Ovary (tissue), 3 donors: ENCODE results near the gene LYPD6.

Experiments used
- EP300 ChIP-seq: sonication (generic); formaldehyde crosslinking; IDR thresholded peaks from one replicate; pipeline ENCODE4 v1.6.1; 2017; ENCODE audit warnings: antibody characterized with exemption
- POLR2A ChIP-seq: fragments of 450-650 bp; IDR thresholded peaks from one replicate; pipeline ENCODE4 v1.6.1; 2017; ENCODE audit warnings: antibody characterized with exemption, mild to moderate bottlenecking, moderate library complexity
- TF ChIP-seq, protein P1 (sequence below), 3 donors: fragments of 450-650 bp in 2 of 3; fragments of 200-600 bp in 1 of 3; IDR thresholded peaks; one replicate each; pipeline versions ENCODE4 v1.5.1 to v1.8.0; 2016 to 2022; ENCODE audit warnings: antibody characterized with exemption in 3 of 3, mild to moderate bottlenecking in 1 of 3
- donor health status: DM: no; HTN: no; CAD: no.

- TF ChIP-seq, protein P1, sequence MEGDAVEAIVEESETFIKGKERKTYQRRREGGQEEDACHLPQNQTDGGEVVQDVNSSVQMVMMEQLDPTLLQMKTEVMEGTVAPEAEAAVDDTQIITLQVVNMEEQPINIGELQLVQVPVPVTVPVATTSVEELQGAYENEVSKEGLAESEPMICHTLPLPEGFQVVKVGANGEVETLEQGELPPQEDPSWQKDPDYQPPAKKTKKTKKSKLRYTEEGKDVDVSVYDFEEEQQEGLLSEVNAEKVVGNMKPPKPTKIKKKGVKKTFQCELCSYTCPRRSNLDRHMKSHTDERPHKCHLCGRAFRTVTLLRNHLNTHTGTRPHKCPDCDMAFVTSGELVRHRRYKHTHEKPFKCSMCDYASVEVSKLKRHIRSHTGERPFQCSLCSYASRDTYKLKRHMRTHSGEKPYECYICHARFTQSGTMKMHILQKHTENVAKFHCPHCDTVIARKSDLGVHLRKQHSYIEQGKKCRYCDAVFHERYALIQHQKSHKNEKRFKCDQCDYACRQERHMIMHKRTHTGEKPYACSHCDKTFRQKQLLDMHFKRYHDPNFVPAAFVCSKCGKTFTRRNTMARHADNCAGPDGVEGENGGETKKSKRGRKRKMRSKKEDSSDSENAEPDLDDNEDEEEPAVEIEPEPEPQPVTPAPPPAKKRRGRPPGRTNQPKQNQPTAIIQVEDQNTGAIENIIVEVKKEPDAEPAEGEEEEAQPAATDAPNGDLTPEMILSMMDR (IDR thresholded peaks at IDR 0.05), result no peak
- TF ChIP-seq POLR2A (no peak), EP300 (no peak)
These were observed 121.2 kb downstream of the LYPD6 start for GRCh38 chr2:149451417-149452165.
